C4-2B (cell line): ENCODE measurements around the gene THAP7.

Source experiments
- CTCF ChIP-seq: fragments of 450-650 bp; conservative IDR thresholded peaks from 2 replicates; pipeline ENCODE4 v1.5.1; 2017; ENCODE audit warnings: mild to moderate bottlenecking
- ZFX ChIP-seq: fragments of 450-650 bp; IDR thresholded peaks from 2 replicates; pipeline ENCODE4 v1.6.1; 2017

- TF ChIP-seq CTCF: no peak
- no peak for TF ChIP-seq ZFX
Measured at GRCh38 chr22:21022507-21022906, 20.6 kb upstream of the THAP7 start.
